SK-N-SH (cell line): ENCODE data around the gene ZNF576. TPM values are rescaled to one million over a fixed set of nuclear protein-coding genes. Genes with fewer than 3 reads are reported as not detected.

Source experiments
- CTCF ChIA-PET: fragments of 300-600, 350-600 bp; formaldehyde crosslinking; extraction: SDS; loops from one replicate; lab custom pipeline; 2021; lab: Yijun Ruan, JAX
- POLR2A ChIA-PET: fragments of 350-600 bp; sonication (Branson Sonifier 250); formaldehyde crosslinking; extraction: SDS; loops from one replicate; lab custom pipeline; 2020; ENCODE audit warnings: antibody characterized with exemption, inconsistent platforms; lab: Yijun Ruan, JAX
- DNase-seq: peaks from one replicate; pipeline ENCODE4 v3.0.0; 2012
- H2AFZ ChIP-seq: fragments of 200-600 bp; sonication (generic); 2 replicates; pipeline ENCODE4 v1.8.1; 2016; ENCODE audit warnings: antibody characterized with exemption, mild to moderate bottlenecking, low read depth
- H3F3A ChIP-seq: fragments of 200-600 bp; sonication (generic); replicated peaks from 2 replicates; pipeline ENCODE3; 2016; ENCODE audit warnings: antibody characterized with exemption, mild to moderate bottlenecking; ENCODE audit not compliant: insufficient read depth
- H3K27ac ChIP-seq, 2 experiments: fragments of 200-500 bp in 1 of 2; fragments of 200-600 bp in 1 of 2; sonication (Bioruptor generic) in 1 of 2; sonication (generic), shearing (Covaris generic) in 1 of 2; 2 replicates each; pipeline versions ENCODE4 v1.5.1 to v1.6.1; 2014 to 2016; ENCODE audit warnings: low read depth in 2 of 2, inconsistent platforms in 1 of 2, low read length in 1 of 2, mild to moderate bottlenecking in 1 of 2, mixed read lengths in 1 of 2
- H3K27me3 ChIP-seq: fragments of 200-600 bp; sonication (generic), shearing (Covaris generic); 2 replicates; pipeline ENCODE4 v1.6.1; 2016; ENCODE audit warnings: mixed run types; ENCODE audit not compliant: insufficient read depth
- H3K36me3 ChIP-seq, 2 experiments: fragments of 200-500 bp in 1 of 2; fragments of 200-600 bp in 1 of 2; sonication (Bioruptor generic) in 1 of 2; sonication (generic) in 1 of 2; replicated peaks in 1 of 2; 2 replicates each; pipeline versions ENCODE3 to v1.5.1; 2014 to 2016; ENCODE audit warnings: low read length in 1 of 2, mild to moderate bottlenecking in 1 of 2; ENCODE audit not compliant: insufficient read depth in 2 of 2, control insufficient read depth in 1 of 2
- H3K4me1 ChIP-seq, 2 experiments: fragments of 200-500 bp in 1 of 2; fragments of 200-600 bp in 1 of 2; sonication (Bioruptor generic) in 1 of 2; sonication (generic), shearing (Covaris generic) in 1 of 2; 2 replicates each; pipeline versions ENCODE4 v1.5.1 to v1.6.1; 2014 to 2016; ENCODE audit warnings: low read depth in 1 of 2, low read length in 1 of 2, mixed run types in 1 of 2; ENCODE audit not compliant: insufficient read depth in 2 of 2, control insufficient read depth in 1 of 2
- H3K4me2 ChIP-seq: fragments of 200-600 bp; sonication (generic), shearing (Covaris generic); 2 replicates; pipeline ENCODE4 v1.6.1; 2017; ENCODE audit warnings: mixed run types
- H3K4me3 ChIP-seq, 2 experiments: fragments of 200-500 bp in 1 of 2; fragments of 200-600 bp in 1 of 2; sonication (Bioruptor generic) in 1 of 2; sonication (generic), shearing (Covaris generic) in 1 of 2; 2 replicates each; pipeline versions ENCODE4 v1.5.1 to v1.8.1; 2014 to 2016; ENCODE audit warnings: low read depth in 2 of 2, inconsistent platforms in 1 of 2, low read length in 1 of 2, mild to moderate bottlenecking in 1 of 2, mixed read lengths in 1 of 2, moderate library complexity in 1 of 2
- H3K79me2 ChIP-seq: fragments of 200-600 bp; sonication (generic); 2 replicates; pipeline ENCODE4 v1.8.1; 2017; ENCODE audit warnings: mild to moderate bottlenecking; ENCODE audit not compliant: insufficient read depth
- H3K9ac ChIP-seq: fragments of 200-600 bp; sonication (generic); 2 replicates; pipeline ENCODE4 v1.6.1; 2017; ENCODE audit warnings: mixed run types
- H3K9me2 ChIP-seq: fragments of 200-600 bp; sonication (generic); 2 replicates; pipeline ENCODE4 v1.6.1; 2017; ENCODE audit warnings: mixed run types
- H3K9me3 ChIP-seq: fragments of 200-600 bp; sonication (generic); 2 replicates; pipeline ENCODE4 v1.6.1; 2017; ENCODE audit warnings: mixed run types, mild to moderate bottlenecking, moderate library complexity
- H4K20me1 ChIP-seq: fragments of 200-600 bp; sonication (generic); 2 replicates; pipeline ENCODE4 v1.6.1; 2017; ENCODE audit warnings: mild to moderate bottlenecking, mixed run types; ENCODE audit not compliant: insufficient read depth
- CTCF ChIP-seq: fragments of 200-600 bp; sonication (generic); IDR thresholded peaks from 2 replicates; pipeline ENCODE4 v1.6.1; 2017; ENCODE audit warnings: antibody characterized with exemption, mild to moderate bottlenecking, moderate library complexity
- ELF1 ChIP-seq: IDR thresholded peaks from 2 replicates; pipeline ENCODE4 v1.4.0; 2012
- EP300 ChIP-seq, 2 experiments: IDR thresholded peaks; 2 replicates each; pipeline versions ENCODE4 v1.4.0 to v1.6.1; 2012; ENCODE audit warnings: borderline replicate concordance in 1 of 2, low read depth in 1 of 2, low read length in 1 of 2
- GABPA ChIP-seq: IDR thresholded peaks from 2 replicates; pipeline ENCODE4 v1.4.0; 2012; ENCODE audit warnings: low read depth, mild to moderate bottlenecking
- GATA2 ChIP-seq: sonication (generic); formaldehyde crosslinking; IDR thresholded peaks from 2 replicates; pipeline ENCODE4 v1.5.0; 2020; ENCODE audit warnings: mild to moderate bottlenecking, missing genetic modification reagents
- JUND ChIP-seq: IDR thresholded peaks from 2 replicates; pipeline ENCODE4 v1.4.0; 2012
- MAX ChIP-seq: IDR thresholded peaks from 2 replicates; pipeline ENCODE4 v1.4.0; 2012; ENCODE audit warnings: low read depth
- MEF2A ChIP-seq: IDR thresholded peaks from 2 replicates; pipeline ENCODE4 v1.4.0; 2012; ENCODE audit warnings: low read depth, borderline replicate concordance
- MXI1 ChIP-seq: IDR thresholded peaks from 2 replicates; pipeline ENCODE4 v1.6.1; 2012; ENCODE audit warnings: mild to moderate bottlenecking, low read depth, low read length, improper control_type of control experiment
- NFIC ChIP-seq: IDR thresholded peaks from 2 replicates; pipeline ENCODE4 v1.4.0; 2012; ENCODE audit warnings: borderline replicate concordance
- NRF1 ChIP-seq: IDR thresholded peaks from 2 replicates; pipeline ENCODE4 v1.6.1; 2012; ENCODE audit warnings: low read depth, mild to moderate bottlenecking, low read length
- POLR2AphosphoS5 ChIP-seq: IDR thresholded peaks from 2 replicates; pipeline ENCODE4 v1.6.1; 2012; ENCODE audit warnings: low read depth, low read length
- RAD21 ChIP-seq: IDR thresholded peaks from 2 replicates; pipeline ENCODE4 v1.6.1; 2012; ENCODE audit warnings: mild to moderate bottlenecking, low read length
- RCOR1 ChIP-seq: fragments of 150-350 bp; IDR thresholded peaks from 2 replicates; pipeline ENCODE4 v1.6.1; 2017; ENCODE audit warnings: antibody characterized with exemption, low read length
- SIN3A ChIP-seq: IDR thresholded peaks from 2 replicates; pipeline ENCODE4 v1.6.1; 2012; ENCODE audit warnings: low read depth, mild to moderate bottlenecking, low read length, moderate library complexity, borderline replicate concordance
- SMC3 ChIP-seq: IDR thresholded peaks from 2 replicates; pipeline ENCODE4 v1.6.1; 2012; ENCODE audit warnings: low read depth, low read length, improper control_type of control experiment
- TAF1 ChIP-seq: IDR thresholded peaks from 2 replicates; pipeline ENCODE4 v1.6.1; 2012; ENCODE audit warnings: low read depth, mild to moderate bottlenecking, low read length, moderate library complexity, borderline replicate concordance
- USF2 ChIP-seq: fragments of 150-350 bp; IDR thresholded peaks from 2 replicates; pipeline ENCODE4 v1.6.1; 2017; ENCODE audit warnings: antibody characterized with exemption, low read length, low read depth, borderline replicate concordance
- ZBTB33 ChIP-seq: IDR thresholded peaks from 2 replicates; pipeline ENCODE4 v1.4.0; 2012; ENCODE audit warnings: low read depth, borderline replicate concordance
- WGBS: methylation state at CpG from one replicate; pipeline ENCODE4 v1.1.6; 2017; ENCODE audit warnings: low lambda C conversion rate; 5-methylcytosine and 5-hydroxymethylcytosine counted together
- polyA plus RNA-seq, 3 experiments: library from polyadenylated mRNA; depleted of rRNA; stranded (reverse); fragments of >200 nt; gene quantifications; 2 replicates each; pipeline ENCODE4 v1.2.3, GENCODE V29; 2012

Gene ZNF576
- polyA plus RNA-seq, 1 of the 3 experiments (the other 2 are of a cell fraction) = 12.8 TPM

- Histone ChIP-seq H3K27me3 (no peaks in the 10 kb centered on the region), H3K79me2 (0 out of 2 replicates have a peak, but pooled peaks cover 6% of the 10 kb centered on the region), H3K9me3 (no peaks in the 10 kb centered on the region), H3K27ac (no peak overlapping the region), H3K4me3 (no peak overlapping the region), H2AFZ (no peak overlapping the region), H3K36me3 (peaks cover 0 to 7% of the 10 kb centered on the region in 2 experiments), H3K4me1 (peaks cover 0 to 20% of the 10 kb centered on the region in 2 experiments; a peak in 1 of 4 replicates), H3K4me2 (no peak overlapping the region), H3K9me2 (no peaks in the 10 kb centered on the region), H4K20me1 (no peaks in the 10 kb centered on the region), H3K9ac (no peak overlapping the region), H3F3A (peaks cover 3% of the 10 kb centered on the region)
- CTCF ChIA-PET = interaction anchor here (0.6 to 1.1 kb wide), 2 partner anchors 12 to 135 kb away, joined by 3 to 10 read pairs; no protein-coding TSS in a partner anchor
- 81% methylated on average over 2 of the region's 2 CpGs for WGBS
- POLR2A ChIA-PET = no interaction called here
- TF ChIP-seq POLR2AphosphoS5 (no peak), CTCF (no peak), USF2 (no peak), NFIC (no peak), ELF1 (no peak), NRF1 (no peak), SMC3 (no peak), ZBTB33 (no peak), RCOR1 (no peak), EP300 (IDR thresholded peaks at IDR 0.05; ENCODE audit: borderline replicate concordance in 1 of 2, low read depth in 1 of 2, low read length in 1 of 2) (no peak)
- no peak for DNase-seq
These were observed 13.9 kb upstream of the ZNF576 start for GRCh38 chr19:43582495-43582894.

GRCh38 chr19:43584484-43584883 is 11.9 kb upstream of the ZNF576 start:
- Histone ChIP-seq H3K9me2 (no peaks in the 10 kb centered on the region), H4K20me1 (no peaks in the 10 kb centered on the region), H3K9ac (no peak overlapping the region), H3K79me2 (peaks cover 10% of the 10 kb centered on the region; the same call in 1 of the 2 replicates), H3K4me1 (peaks cover 0 to 20% of the 10 kb centered on the region in 2 experiments; a peak in 1 of 4 replicates), H3K36me3 (peaks cover 3 to 7% of the 10 kb centered on the region in 2 experiments), H3K9me3 (no peaks in the 10 kb centered on the region), H3K4me3 (no peak overlapping the region), H2AFZ (no peak overlapping the region), H3F3A (peaks cover 3% of the 10 kb centered on the region), H3K4me2 (no peak overlapping the region), H3K27me3 (no peaks in the 10 kb centered on the region), H3K27ac (no peak overlapping the region)
- ChIA-PET CTCF (interaction anchor here (0.9 to 4.3 kb wide), 3 partner anchors 10 to 30 kb away, joined by 3 to 25 read pairs (median 5); partner anchors contain the start of gene XRCC1), POLR2A (interaction anchor here (1.4 kb wide), 1 partner anchor 11 kb away, joined by 4 read pairs; the partner anchor contains the start of gene IRGQ)
- no peak for DNase-seq
- WGBS = 90% methylated on average over 1 of the region's 1 CpG
- TF ChIP-seq MXI1 = no peak
- TF ChIP-seq GATA2 (CRISPR knock-in tag) = no peak
- no peak for TF ChIP-seq GABPA
- no peak for TF ChIP-seq MAX
- no peak for TF ChIP-seq ZBTB33
- TF ChIP-seq RAD21 = no peak
- TF ChIP-seq JUND = no peak
- no peak for TF ChIP-seq MEF2A
- no peak for TF ChIP-seq SIN3A
- TF ChIP-seq TAF1 = no peak
- no peak for TF ChIP-seq CTCF
